Endodermal cell (in vitro differentiated cells): ENCODE data around the gene HBG1. TPM values are rescaled to one million over a fixed set of nuclear protein-coding genes. Genes with fewer than 3 reads are reported as not detected.

Experiments
- DNase-seq: peaks from one replicate; pipeline ENCODE4 v3.0.0-alpha.2; 2017
- H3K27ac ChIP-seq: 2 replicates; pipeline ENCODE4 v1.5.1; 2013; ENCODE audit warnings: mild to moderate bottlenecking, low read depth, low read length, moderate library complexity
- H3K27me3 ChIP-seq: 2 replicates; pipeline ENCODE4 v1.6.1; 2013; ENCODE audit warnings: mild to moderate bottlenecking, low read length, moderate library complexity; ENCODE audit not compliant: insufficient read depth, control insufficient read depth, poor library complexity, severe bottlenecking
- H3K36me3 ChIP-seq: 2 replicates; pipeline ENCODE4 v1.7.0; 2013; ENCODE audit warnings: mild to moderate bottlenecking, low read length, moderate library complexity; ENCODE audit not compliant: control insufficient read depth, insufficient read depth
- H3K4me1 ChIP-seq: one replicate; pipeline ENCODE4 v1.7.0; 2013; ENCODE audit warnings: low read length; ENCODE audit not compliant: control insufficient read depth, insufficient read depth
- H3K4me3 ChIP-seq: 2 replicates; pipeline ENCODE4 v1.5.1; 2013; ENCODE audit warnings: mild to moderate bottlenecking, low read length, moderate library complexity
- H3K9ac ChIP-seq: 2 replicates; pipeline ENCODE4 v1.6.1; 2013; ENCODE audit warnings: mild to moderate bottlenecking, low read length, moderate library complexity; ENCODE audit not compliant: poor library complexity, severe bottlenecking; ENCODE audit errors: extremely low read depth
- H3K9me3 ChIP-seq: 2 replicates; pipeline ENCODE4 v1.6.1; 2013; ENCODE audit warnings: mild to moderate bottlenecking, low read length, moderate library complexity; ENCODE audit not compliant: control insufficient read depth
- H3K27ac Mint-ChIP-seq: 2 replicates; pipeline ENCODE4 v1.8.0; 2020; ENCODE audit warnings: mixed read lengths
- H3K27me3 Mint-ChIP-seq: 2 replicates; pipeline ENCODE4 v1.8.0; 2021; ENCODE audit warnings: mild to moderate bottlenecking, mixed read lengths; ENCODE audit not compliant: insufficient read depth
- H3K36me3 Mint-ChIP-seq: 2 replicates; pipeline ENCODE4 v1.8.0; 2020; ENCODE audit warnings: low read depth, mixed read lengths
- H3K4me1 Mint-ChIP-seq: 2 replicates; pipeline ENCODE4 v1.8.0; 2020; ENCODE audit warnings: mixed read lengths
- H3K4me3 Mint-ChIP-seq: 2 replicates; pipeline ENCODE4 v1.8.0; 2020; ENCODE audit warnings: mild to moderate bottlenecking, moderate library complexity, mixed read lengths
- H3K9me3 Mint-ChIP-seq: 2 replicates; pipeline ENCODE4 v1.8.0; 2020; ENCODE audit warnings: mild to moderate bottlenecking, mixed read lengths
- WGBS, 2 experiments: methylation state at CpG; one replicate each; pipeline versions ENCODE4 v1.1.5 to v1.1.7; 2013; ENCODE audit warnings: missing lambda C conversion rate in 2 of 2, mixed read lengths in 1 of 2; ENCODE audit not compliant: insufficient coverage in 1 of 2, insufficient read length in 1 of 2; 5-methylcytosine and 5-hydroxymethylcytosine counted together
- total RNA-seq, 2 donors: library from RNA; stranded (reverse); fragmentation: NEBNext Ultra II Directional in 1 of 2; extraction: Animal tissue kit (Norgen Biotek cat#: 25700) in 1 of 2; gene quantifications; 2 replicates in 1 of 2; 3 replicates in 1 of 2; pipeline ENCODE4 v1.2.1, GENCODE V29; 2021
- TF ChIP-seq, protein P1 (sequence below): fragments of 200-600 bp; sonication (generic); conservative IDR thresholded peaks from 2 replicates; pipeline ENCODE4 v1.5.0; 2021; ENCODE audit warnings: antibody characterized with exemption, mild to moderate bottlenecking

HBG1 gene
- total RNA-seq, 2 donors from 2014 or later: not detected

DNA sequence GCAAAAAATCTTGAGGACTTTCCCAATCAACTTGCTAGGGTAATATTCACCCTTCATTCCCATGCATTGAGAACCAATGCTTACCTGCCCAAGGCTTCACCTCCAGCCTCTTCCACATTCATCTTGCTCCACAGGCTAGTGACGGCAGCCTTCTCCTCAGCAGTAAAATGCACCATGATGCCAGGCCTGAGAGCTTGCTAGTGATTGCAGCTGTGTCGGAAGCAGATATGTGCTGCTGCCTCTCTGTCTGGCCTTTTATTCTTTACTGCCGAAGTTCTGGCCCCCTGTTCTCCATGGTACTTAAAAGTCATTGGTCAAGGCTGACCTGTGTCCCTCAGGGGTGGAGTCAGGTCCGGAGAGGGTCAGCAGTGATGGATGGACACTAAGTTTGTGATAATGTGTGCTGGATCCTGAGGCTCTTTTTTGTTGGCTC is 20.1 kb upstream of the HBG1 start, which contains the start of gene HBE1:
Gene HBE1, minus strand, starts transcription at position 231 of the 433 bp plus-strand sequence. Its CDS starts 55 bp downstream, at position 176.
- H3K4me3 ChIP-seq: no peak within 1 kb of the TSS
- H3K9me3 Mint-ChIP-seq: no peaks in the 10 kb centered on the region
- no peaks in the 10 kb centered on the region for H3K36me3 ChIP-seq
- H3K27ac Mint-ChIP-seq: no peak within 1 kb of the TSS
- 93 to 95% methylated on average over 3 to 4 of the region's 4 CpGs for WGBS, 2 experiments
- H3K4me1 ChIP-seq: peaks cover 3% of the 10 kb centered on the region
- no peaks in the 10 kb centered on the region for H3K27me3 ChIP-seq
- no peaks in the 10 kb centered on the region for H3K36me3 Mint-ChIP-seq
- H3K9me3 ChIP-seq: no peaks in the 10 kb centered on the region
- no peak within 1 kb of the TSS for H3K4me3 Mint-ChIP-seq
- no peak for DNase-seq
- H3K27me3 Mint-ChIP-seq: no peaks in the 10 kb centered on the region
- no peak within 1 kb of the TSS for H3K9ac ChIP-seq
- H3K27ac ChIP-seq: no peak within 1 kb of the TSS
- peaks cover 5% of the 10 kb centered on the region for H3K4me1 Mint-ChIP-seq
- TF ChIP-seq, protein P1, sequence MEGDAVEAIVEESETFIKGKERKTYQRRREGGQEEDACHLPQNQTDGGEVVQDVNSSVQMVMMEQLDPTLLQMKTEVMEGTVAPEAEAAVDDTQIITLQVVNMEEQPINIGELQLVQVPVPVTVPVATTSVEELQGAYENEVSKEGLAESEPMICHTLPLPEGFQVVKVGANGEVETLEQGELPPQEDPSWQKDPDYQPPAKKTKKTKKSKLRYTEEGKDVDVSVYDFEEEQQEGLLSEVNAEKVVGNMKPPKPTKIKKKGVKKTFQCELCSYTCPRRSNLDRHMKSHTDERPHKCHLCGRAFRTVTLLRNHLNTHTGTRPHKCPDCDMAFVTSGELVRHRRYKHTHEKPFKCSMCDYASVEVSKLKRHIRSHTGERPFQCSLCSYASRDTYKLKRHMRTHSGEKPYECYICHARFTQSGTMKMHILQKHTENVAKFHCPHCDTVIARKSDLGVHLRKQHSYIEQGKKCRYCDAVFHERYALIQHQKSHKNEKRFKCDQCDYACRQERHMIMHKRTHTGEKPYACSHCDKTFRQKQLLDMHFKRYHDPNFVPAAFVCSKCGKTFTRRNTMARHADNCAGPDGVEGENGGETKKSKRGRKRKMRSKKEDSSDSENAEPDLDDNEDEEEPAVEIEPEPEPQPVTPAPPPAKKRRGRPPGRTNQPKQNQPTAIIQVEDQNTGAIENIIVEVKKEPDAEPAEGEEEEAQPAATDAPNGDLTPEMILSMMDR: no peak

DNA sequence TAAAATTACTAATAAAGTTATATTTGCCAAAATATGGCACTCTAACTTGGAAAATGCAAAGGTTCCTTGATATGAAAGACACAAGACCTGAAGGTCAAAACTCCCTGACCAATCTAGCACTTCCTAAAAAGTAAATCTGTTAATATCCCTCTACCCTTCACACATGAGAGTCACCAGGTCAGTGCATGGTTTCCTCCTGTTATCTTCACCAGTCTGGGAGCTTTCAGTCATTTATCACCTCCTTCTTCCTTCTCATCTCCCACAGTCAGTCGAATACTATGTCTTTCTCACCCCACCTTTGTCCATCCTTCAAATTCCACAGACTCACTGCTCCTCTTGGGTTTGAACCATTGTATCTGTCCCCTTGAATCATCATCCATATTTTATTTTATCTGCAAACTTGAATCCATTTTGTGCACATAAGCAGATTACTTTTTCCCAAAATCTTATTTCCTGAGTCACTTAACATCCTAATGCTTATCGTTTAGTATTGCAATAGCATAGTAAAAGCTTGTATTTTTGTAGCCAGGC is 17.4 kb upstream of the HBG1 start:
- Histone ChIP-seq H3K9me3 (peaks cover 3% of the 10 kb centered on the region), H3K27ac (no peak overlapping the region), H3K9ac (no peak overlapping the region), H3K4me3 (no peak overlapping the region), H3K36me3 (no peaks in the 10 kb centered on the region), H3K4me1 (no peaks in the 10 kb centered on the region), H3K27me3 (no peaks in the 10 kb centered on the region)
- 74 to 94% methylated on average over 2 of the region's 2 CpGs for WGBS, 2 experiments
- no peak for DNase-seq
- no peak overlapping the region for H3K4me3 Mint-ChIP-seq
- H3K27ac Mint-ChIP-seq: no peak overlapping the region
- peaks cover 6% of the 10 kb centered on the region for H3K9me3 Mint-ChIP-seq
- H3K4me1 Mint-ChIP-seq: peaks cover 3% of the 10 kb centered on the region
- no peaks in the 10 kb centered on the region for H3K36me3 Mint-ChIP-seq
- H3K27me3 Mint-ChIP-seq: no peaks in the 10 kb centered on the region
- TF ChIP-seq, protein P1: no peak

DNA sequence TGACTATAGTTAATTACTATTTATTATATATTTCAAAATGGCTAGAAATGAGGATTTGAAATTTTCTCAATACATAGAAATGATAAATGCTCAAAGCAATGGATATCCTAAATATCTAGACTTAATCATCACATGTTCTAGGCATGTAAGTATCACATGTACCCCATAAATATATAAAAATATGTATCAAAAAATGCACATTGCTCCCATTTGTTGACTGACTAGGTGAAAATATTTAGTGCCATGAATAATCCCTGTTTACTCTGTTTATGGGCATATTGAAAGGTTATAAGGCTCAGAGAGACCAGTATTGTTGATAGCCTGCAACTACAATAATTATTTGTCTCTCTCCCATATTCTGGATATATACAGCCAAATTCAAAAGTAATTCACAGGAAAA is 17.0 kb upstream of the HBG1 start:
- no peaks in the 10 kb centered on the region for H3K4me1 ChIP-seq
- no peak overlapping the region for H3K27ac ChIP-seq
- H3K4me3 ChIP-seq: no peak overlapping the region
- Mint-ChIP-seq H3K27me3 (no peaks in the 10 kb centered on the region), H3K4me3 (no peak overlapping the region), H3K9me3 (peaks cover 8% of the 10 kb centered on the region), H3K4me1 (peaks cover 3% of the 10 kb centered on the region), H3K36me3 (no peaks in the 10 kb centered on the region), H3K27ac (no peak overlapping the region)
- peaks cover 6% of the 10 kb centered on the region for H3K9me3 ChIP-seq
- no peak for DNase-seq
- no peaks in the 10 kb centered on the region for H3K36me3 ChIP-seq
- no peak overlapping the region for H3K9ac ChIP-seq
- TF ChIP-seq, protein P1: no peak
- no peaks in the 10 kb centered on the region for H3K27me3 ChIP-seq
